ENCODE measurements around the gene TWSG1.

TWSG1 gene

GRCh38 chr18:9329471-9329870 lies 5.1 kb upstream of the TWSG1 start:
- Histone ChIP-seq H3K27me3 (replicated peaks) (no peaks in the 10 kb centered on the region), H3K36me3 (replicated peaks) (no peaks in the 10 kb centered on the region), H3K27ac (no peak overlapping the region), H3K4me3 (ENCODE audit: low read depth, low read length) (no peak overlapping the region)
- no peak for DNase-seq
- in situ Hi-C loops (cut with HindIII; ENCODE audit: low pct_ligation_motif_present, low sequenced_read_pairs) = no loop called here
- no peak for TF ChIP-seq CTCF (IDR thresholded peaks at IDR 0.05; ENCODE audit: low read depth, low read length, missing control alignments)

- Histone ChIP-seq H3K27ac (no peak overlapping the region), H3K27me3 (replicated peaks) (no peaks in the 10 kb centered on the region), H3K36me3 (replicated peaks) (no peaks in the 10 kb centered on the region), H3K4me3 (ENCODE audit: low read depth, low read length) (no peak overlapping the region)
- TF ChIP-seq CTCF (IDR thresholded peaks at IDR 0.05; ENCODE audit: low read depth, low read length, missing control alignments) = no peak
- no peak for DNase-seq
- in situ Hi-C loops (cut with HindIII; ENCODE audit: low pct_ligation_motif_present, low sequenced_read_pairs) = no loop called here
These were observed 4.2 kb upstream of the TWSG1 start for GRCh38 chr18:9330419-9330818.

GRCh38 chr18:9333441-9334328 lies 888 bp upstream of the TWSG1 start:
- no peak for TF ChIP-seq CTCF (IDR thresholded peaks at IDR 0.05; ENCODE audit: low read depth, low read length, missing control alignments)
- Histone ChIP-seq H3K27ac (peak overlapping the region; percentile 64), H3K4me3 (ENCODE audit: low read depth, low read length) (peak overlapping the region; percentile 68), H3K27me3 (replicated peaks) (no peaks in the 10 kb centered on the region), H3K36me3 (replicated peaks) (peaks cover 6% of the 10 kb centered on the region)
- in situ Hi-C loops (cut with HindIII; ENCODE audit: low pct_ligation_motif_present, low sequenced_read_pairs) = no loop called here
- DNase-seq = no peak

- no peak for TF ChIP-seq CTCF (IDR thresholded peaks at IDR 0.05; ENCODE audit: low read depth, low read length, missing control alignments)
- DNase-seq = peak; percentile 29
These were observed 562 bp downstream of the TWSG1 start for GRCh38 chr18:9334973-9335696.

GRCh38 chr18:9335697-9336045 lies 1.1 kb downstream of the TWSG1 start:
- Histone ChIP-seq H3K27ac (peak overlapping the region; percentile 74), H3K4me3 (ENCODE audit: low read depth, low read length) (peak overlapping the region; percentile 73), H3K36me3 (replicated peaks) (peaks cover 14% of the 10 kb centered on the region), H3K27me3 (replicated peaks) (no peaks in the 10 kb centered on the region)
- in situ Hi-C loops (cut with HindIII; ENCODE audit: low pct_ligation_motif_present, low sequenced_read_pairs) = no loop called here
- no peak for TF ChIP-seq CTCF (IDR thresholded peaks at IDR 0.05; ENCODE audit: low read depth, low read length, missing control alignments)
- DNase-seq = no peak

More at GRCh38 chr18:9334973-9335696, 562 bp downstream of the TWSG1 start:
- Histone ChIP-seq H3K27me3 (replicated peaks) (no peaks in the 10 kb centered on the region), H3K36me3 (replicated peaks) (peaks cover 10% of the 10 kb centered on the region), H3K27ac (peak overlapping the region; percentile 74), H3K4me3 (ENCODE audit: low read depth, low read length) (peak overlapping the region; percentile 73)
- in situ Hi-C loops (cut with HindIII; ENCODE audit: low pct_ligation_motif_present, low sequenced_read_pairs) = no loop called here
